ENCODE results near the gene LDLRAD4.

Gene LDLRAD4

DNA sequence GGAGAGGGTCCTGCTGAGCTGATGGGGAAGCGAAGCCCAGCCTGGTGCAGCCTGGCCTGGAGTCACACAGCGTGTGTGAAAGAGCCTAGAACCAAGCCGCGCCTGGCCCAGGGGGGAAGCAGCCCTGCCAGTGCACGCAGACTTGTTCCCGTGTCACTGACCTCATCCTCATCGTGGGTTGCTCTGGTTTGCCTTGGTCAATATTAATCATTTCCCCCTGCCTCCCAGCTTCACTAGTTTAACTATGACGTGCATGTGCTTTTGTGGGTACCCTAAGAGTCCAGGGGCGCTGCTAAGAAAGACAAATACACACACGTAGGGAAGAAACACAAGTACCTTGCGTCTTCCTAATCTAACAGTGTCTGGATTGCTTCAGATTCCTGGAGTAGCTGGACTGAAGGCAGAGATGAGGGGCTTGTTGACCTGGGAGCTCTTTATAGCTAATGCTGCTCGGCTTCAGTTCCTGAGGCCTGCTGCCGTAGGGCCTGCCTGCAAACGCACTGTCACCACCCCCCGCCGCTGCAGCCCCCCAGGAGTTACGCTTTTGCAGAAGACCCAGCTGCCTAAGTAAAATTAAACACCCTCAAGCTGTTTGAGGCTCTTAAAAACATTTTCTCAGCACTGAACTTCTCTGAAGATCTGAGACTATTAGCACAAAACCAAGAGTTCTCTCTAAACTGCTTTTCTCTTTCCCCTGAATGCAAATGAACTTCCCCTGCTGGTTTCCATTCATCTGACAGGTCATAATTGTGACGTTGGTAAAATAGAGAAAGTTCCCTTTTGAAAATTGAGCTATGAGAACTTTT is 348.6 kb downstream of the LDLRAD4 start:
- DNase-seq (ENCODE audit: low read depth, low spot score), result no peak

DNA sequence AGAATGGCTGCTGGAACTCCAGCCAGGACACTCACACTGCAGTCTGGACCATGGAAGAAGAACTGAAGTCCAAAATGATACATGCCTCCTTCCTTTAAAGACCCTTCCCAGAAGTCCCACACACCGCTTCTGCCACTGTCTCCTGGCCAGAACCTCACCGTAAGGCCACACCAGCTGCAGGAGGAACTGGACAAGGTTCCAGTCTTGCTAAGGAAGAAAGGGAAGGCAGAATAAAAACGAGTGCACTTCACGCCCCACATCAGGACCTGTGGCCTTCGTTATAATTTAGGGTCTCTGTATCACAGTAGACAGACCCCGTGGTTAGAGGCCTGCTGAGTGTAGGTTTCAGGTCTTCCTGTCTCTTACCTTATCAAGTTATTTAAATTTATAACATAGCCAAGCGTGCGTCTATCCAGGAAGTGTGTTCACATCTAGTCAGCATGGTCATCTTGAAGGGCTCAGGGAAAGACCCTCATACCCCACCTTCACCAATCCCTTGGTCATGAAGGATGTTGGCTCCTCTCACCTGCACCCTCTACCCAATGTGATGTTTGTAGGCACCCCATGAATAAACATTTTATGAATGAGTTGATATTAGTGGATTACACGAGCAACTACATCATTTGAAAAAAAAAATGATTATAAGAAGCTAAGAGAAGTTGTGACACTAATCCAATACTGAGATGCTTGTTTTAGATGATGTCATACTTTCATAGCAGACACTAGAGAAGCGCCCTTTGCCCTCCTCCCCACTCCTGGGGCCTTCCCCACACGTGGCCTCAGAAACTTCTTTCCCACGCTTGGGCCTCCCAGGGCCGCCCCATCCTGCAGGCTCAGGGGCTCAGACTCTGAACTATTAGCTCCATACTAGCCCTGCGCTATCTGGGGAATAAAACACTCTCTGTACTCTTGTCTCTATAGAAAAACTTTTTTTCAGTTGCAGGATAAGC is 350.2 kb downstream of the LDLRAD4 start:
- DNase-seq (ENCODE audit: low read depth, low spot score), result no peak

DNA sequence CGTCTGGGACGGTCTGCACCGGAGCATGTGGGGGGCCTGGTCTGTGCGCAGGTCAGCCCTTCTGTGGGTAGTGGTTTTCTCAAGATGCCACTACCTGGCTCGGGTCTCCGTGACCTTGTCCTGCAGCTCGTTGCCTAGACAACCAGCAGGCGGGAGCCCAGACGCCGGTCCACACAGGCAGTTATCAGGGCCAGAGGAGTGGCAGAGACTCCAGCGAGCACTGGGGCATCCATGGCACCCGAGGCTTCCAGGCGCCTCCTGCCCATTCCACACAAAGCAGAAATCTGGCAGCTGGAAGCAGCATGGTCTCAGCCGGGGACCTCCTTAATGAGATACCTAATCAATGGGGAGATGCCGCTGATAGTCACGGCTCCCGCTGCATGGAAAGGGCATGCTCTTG is 351.7 kb downstream of the LDLRAD4 start:
- DNase-seq (ENCODE audit: low read depth, low spot score), result no peak

DNA sequence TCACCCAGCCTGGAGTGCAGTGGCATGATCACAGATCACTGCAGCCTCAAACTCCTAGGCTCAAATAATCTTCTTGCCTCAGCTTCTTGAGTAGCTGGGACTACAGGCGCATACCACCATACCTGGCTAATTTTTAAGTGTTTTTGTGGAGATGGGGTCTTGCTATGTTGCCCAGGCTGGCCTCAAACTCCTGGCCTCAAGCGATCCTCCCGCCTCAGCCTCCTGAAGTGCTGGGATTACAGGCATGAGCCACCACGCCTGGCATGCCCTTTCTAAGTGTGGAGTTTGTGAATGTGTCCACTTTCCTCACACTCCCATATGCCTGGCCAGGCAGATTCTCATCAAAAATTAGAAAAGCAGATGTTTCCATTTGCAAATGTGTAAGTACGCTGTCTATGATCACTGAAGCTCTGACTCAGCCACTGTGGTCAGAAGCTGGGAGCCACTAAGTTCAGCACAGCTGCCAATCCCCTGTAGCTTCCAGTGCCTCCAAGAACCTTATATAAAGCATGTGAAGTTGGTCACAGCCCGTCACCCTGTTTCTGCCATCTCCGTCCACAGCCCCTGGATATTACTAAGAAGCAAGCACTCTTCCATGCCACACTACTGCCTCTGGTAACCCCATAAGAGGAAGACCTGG is 352.4 kb downstream of the LDLRAD4 start:
- DNase-seq (ENCODE audit: low read depth, low spot score), result no peak

DNA sequence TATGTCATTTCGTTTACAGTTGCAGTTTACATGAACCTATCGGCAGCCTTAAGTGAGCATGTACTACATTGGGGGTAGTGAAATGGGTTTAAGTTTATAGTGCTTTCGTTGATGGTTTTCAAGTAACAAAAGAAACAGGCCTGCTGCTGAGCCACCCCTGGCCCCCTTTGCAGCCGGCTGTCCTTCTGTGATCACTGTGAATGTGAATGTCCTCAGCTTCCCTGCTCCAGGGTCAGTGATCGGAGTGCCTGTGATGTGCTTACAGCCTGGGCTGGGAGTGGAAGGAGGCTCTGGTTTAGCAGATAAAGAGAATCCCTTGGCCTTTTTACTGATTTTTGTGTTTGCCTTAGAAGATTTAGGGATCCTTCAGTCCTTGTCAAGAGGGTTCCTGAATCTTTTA is 353.6 kb downstream of the LDLRAD4 start:
- no peak for DNase-seq (ENCODE audit: low read depth, low spot score)

DNA sequence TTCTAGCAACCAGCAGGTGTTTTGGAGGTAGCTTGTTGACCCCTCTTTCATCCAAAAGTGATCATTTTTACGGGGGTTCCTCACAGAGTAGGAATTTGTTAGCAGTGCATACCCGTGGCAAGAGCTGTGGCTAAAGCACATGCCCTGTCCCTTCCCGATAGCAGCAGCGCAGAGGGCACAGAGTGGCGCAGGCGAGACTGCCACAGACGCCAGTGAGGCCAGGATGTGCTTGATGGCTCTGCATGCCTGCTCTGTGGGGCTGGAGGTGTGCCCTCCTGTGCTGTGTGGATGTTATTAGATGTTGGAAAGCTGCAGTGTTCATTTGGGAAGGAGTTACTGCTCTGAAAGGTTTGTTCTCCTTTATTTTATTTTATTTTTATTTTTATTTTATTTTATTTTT is 354.2 kb downstream of the LDLRAD4 start:
- DNase-seq (ENCODE audit: low read depth, low spot score), result no peak

DNA sequence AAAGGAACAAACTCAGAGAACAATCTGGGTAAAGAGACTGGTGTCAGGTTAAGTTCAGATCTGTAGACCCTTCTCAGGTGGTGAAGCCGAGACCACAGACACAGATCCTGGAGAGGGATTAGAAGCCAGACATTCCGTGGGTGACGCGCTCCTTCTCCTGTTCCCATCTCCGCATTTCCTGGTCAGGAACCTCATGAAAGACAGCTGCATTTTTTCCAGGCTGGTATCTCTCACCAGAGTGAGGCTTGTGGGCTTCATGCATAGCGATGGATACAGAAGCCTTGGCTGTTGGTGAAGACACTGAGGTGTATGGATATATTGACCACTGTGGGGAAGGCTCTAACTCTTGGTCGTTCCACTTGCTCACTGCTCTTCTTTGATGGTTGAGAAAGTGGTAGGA is 355.2 kb downstream of the LDLRAD4 start:
- DNase-seq (ENCODE audit: low read depth, low spot score), result no peak

DNA sequence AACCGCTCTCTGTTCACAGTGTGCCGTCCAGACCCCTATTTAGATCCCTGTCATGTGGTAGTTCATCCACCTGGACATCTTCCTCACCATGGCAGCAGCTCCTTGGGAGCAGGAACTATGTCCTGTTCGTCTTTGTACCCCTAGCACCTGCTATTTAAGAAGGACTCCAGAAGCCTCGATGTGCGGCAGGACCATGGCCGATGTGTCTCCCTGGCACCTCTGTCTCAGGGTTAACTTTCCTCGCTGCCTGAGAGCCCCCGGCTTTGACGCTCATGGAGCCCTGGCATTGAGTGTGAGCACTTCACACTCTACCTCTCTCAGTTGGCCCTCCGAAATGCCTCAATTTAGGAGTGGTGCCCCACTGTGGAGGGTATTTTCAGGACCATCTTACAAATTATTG is 355.8 kb downstream of the LDLRAD4 start:
- no peak for DNase-seq (ENCODE audit: low read depth, low spot score)

DNA sequence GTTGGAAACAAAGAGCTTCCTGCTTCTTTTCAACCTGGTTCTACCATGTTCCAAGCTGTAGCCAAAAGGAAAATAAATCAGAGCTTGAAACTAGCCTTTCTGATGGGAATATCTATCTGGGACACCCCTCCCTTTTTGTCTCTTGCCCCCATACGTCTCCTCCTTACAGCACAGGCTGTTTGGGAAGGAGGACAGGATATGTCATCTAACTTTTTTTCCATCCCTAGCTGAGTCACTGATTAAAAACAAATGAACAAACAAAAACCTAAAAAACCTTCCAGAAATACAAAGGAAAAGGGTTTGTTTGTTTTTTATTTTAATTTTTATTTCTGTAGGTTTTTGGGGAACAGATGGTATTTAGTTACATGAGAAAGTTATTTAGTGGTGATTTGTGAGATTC is 356.2 kb downstream of the LDLRAD4 start:
- DNase-seq (ENCODE audit: low read depth, low spot score), result no peak

DNA sequence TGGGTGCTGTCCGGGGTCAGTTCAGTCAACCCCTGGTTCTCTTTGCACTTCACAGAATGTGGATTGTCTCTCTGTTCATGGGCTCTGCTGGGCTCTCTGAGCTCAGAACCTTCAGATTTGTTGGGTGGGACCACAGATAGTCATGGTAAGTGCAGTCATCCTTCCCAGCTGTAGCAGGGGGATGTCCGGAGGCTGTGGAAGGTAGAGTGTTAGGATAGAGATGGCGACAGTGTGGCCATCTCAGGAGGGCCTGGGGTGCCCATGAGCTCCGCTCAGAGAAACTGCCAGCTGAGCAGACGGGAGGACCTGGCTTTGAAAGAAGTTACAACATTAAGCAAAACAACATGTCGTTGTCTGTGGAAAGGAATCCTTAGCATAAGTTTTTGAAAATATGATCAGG is 358.0 kb downstream of the LDLRAD4 start:
- DNase-seq (ENCODE audit: low read depth, low spot score), result no peak

DNA sequence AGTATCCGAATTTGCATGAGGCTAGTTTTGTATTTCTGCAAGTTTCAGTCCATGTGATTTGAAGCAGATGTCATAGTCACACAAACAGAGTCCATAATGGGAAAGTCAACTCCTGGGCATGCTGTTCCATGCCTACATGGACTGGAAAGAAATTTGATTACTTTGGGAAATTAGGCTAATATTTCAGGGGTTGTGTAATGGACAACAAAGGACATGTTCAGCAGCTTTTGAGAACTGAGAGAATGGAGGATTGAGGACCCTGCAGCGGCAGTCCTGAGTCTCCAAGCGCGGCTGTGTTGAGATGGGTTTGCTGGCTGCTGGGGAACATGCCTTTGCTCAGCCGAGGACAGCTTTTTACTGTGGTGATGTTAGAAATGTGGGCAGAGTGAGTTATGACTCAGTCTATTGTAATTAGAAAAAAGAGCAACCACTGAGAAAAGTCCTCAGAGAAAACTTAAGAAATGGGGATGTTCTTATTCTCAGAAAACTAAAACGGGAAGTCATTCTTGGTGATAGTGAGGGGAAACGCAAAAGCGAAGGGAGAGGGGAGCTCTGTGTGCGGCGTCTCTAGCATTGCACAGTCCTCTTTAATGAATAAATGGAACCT is 358.6 kb downstream of the LDLRAD4 start:
- no peak for DNase-seq (ENCODE audit: low read depth, low spot score)

DNA sequence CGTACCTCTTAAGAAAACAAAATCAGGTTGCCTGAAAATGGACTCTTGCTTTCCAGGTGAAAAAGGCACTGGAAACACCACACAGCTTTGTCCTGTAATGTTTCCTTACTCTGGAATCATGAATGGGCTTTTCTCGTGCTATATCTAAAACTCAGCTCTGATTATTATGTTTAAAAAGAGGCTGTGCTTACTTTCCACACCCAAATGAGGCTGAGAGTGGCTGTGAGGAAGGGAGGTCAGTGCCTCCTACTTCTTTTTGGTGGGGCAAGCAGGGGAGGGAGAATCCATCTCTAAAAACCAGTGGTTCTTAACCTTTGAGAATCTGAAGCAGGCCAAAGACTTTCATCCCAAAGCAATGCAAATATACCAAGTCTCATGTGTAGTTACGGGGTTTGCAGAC is 359.2 kb downstream of the LDLRAD4 start:
- no peak for DNase-seq (ENCODE audit: low read depth, low spot score)

DNA sequence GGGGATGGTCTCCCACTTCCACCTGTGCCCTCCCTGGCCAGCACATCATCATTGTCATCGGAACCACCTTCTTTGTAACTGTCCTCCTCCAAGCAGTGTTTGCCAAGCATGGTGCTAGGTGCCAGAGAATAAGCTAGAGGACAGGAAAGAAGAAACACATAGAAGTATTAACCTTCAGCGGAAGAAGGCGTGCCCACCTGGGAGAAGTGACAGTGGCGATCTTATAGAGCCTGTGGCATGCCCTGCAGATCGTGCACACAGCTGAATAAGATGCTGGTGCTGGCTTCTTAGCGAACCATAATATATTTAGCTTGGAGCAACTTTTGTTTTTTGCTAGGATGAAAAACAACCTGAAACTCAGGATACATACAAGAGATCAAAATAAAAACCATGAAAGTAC is 359.8 kb downstream of the LDLRAD4 start:
- DNase-seq (ENCODE audit: low read depth, low spot score), result no peak

DNA sequence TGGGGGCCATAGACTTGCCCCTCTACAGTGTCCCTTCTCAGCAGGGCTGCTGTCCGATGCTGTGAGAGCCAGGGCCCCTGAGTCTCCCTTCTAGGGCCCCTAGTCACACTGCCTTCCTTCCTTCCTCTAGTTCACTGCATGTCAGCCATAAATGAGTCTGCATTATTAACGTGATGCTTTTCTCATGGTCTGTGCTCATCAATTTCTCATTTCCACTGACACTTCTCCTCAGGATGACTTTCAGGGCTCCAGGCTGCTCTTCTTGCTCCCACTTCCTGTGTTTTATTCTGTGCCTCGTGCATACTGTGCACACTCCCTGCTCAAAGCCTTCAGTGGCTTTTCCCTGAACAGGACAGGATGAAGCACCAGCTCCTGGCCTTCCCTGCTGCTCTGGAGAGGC is 361.3 kb downstream of the LDLRAD4 start:
- DNase-seq (ENCODE audit: low read depth, low spot score), result no peak

DNA sequence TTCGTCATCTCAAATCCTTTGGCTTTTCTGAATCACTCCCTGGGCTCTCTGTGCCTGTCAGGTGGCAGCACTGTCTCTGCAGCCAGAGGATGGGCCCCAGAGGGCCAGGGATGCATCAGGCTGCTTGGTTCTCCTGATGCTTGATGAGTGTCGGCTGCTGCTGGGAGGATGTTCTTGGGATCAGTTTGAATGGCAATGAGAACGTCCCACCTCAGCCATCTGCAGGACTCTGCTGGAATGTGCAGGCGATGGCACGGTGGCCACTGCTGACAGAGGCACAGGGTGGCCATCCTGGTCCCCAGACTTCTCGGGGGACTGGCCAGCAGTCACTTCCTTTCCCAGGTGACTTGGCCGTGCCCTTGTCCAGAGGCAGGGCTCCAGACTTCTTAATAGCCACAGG is 361.8 kb downstream of the LDLRAD4 start:
- no peak for DNase-seq (ENCODE audit: low read depth, low spot score)

DNA sequence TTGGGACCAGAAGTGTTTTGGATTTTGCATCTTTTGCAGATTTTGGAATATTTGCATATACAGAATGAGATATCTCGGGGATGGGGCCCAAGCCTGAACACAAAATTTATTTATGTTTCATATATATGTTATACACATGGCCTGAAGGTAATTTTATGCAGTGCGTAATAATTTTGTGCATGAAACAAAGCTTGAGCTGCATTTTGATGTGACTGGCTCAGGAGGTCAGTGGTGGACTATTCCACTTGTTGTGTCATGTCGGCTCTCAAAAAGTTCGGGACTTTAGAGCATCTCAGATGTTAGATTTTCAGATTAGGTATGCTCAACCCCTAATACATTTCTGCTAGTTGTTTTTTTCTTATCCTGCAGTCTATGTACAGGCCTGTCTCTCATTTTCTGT is 362.4 kb downstream of the LDLRAD4 start:
- DNase-seq (ENCODE audit: low read depth, low spot score), result no peak

DNA sequence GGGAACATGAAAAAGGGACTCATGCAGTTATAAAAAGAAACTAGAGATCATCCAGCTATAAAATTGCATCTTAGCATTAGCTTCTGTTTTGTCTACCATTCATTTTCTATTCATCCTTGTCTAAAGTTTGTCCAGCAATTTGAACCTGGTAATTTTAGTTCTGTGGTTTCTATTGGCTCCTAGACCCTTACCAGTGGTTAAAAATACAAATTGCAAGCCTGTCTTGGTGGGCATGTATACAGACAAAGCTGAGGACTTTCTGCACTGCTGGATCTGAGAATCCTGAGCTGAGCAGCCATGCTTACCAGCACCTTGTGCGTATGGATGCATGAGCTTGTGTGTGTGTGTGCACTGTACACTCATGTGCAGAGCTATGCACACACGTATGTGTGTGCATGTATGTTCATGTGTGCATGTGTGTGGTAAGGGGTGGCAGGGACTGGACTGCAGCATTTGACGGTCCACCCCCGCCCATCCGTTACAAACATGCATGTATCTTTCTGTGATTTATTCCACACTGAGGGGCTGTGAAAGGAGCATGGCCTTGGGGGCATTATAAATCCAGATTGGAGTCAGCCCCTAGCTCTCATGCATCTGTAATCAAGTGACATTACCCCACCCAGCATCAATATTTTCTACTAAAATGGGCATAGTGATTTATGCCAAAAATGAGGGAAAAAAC is 363.1 kb downstream of the LDLRAD4 start:
- DNase-seq (ENCODE audit: low read depth, low spot score), result no peak

DNA sequence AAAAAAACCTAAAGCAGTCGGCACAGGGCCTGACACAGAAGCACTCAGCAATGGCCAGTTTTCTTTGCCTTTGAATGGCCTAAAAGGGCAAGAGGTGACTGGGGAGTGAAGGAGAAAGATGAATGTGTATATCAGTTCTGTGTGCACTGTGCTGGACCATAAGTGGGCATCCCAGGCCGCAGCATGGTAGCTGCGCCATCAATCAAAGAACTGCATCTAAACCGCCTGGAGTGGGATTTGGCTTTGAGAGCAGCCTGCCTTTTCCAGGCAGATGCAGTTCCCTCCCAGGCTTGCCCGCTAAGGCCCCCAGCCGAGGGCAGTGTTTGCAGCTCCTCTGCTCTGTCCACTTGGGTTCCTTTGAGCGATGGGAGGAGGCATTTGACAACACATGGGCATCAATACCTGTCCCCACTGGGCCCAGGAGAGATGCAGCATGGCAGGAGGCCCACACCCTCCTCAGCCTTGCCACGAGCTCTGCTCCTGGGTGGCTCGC is 363.7 kb downstream of the LDLRAD4 start:
- no peak for DNase-seq (ENCODE audit: low read depth, low spot score)

DNA sequence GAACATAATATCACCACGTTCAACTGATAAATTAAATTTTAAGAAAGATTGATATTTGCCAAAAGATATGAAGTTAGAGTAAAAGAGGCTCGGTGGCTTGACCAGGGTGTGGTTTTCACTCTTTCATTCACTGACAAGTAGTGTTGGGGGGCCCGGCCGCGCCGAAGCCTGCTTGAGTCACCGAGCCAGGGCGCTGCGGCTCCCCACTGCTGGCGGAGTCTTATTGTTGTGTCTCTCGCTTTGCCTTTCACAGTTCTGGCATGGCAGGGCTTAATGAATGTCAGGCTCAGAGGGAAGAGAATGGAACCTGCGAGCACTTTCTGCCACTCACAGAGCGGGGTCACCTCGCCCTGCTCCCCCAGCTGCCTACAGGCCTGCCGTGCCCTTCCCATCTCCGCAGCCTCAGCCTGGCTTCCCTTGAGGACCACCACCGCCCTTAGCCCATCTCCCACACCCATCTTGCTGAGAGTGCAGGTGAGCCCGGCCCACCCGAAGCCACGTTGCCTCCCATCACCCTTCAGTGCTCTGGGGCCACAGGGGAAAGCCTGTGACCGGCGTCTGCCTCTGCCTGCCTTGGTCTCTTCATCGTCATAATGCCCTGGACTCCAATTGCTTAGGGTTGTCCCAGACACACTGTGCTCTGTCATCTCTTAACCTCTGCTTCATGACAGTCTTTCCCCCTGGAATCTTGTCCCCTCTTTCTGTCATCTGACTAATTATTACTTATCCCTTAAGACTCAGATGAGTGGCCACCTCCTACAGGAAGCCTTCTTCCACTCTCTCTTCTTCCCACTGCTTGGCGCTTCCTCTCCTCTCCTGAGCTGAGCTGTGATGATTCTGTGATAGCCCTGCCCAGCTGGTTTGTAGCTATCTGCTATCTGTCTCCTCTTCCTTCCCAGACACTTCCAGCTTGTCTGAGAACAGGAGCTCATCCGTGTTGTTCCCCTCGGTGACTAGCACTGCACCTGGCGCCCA is 365.3 kb downstream of the LDLRAD4 start:
- no peak for DNase-seq (ENCODE audit: low read depth, low spot score)

DNA sequence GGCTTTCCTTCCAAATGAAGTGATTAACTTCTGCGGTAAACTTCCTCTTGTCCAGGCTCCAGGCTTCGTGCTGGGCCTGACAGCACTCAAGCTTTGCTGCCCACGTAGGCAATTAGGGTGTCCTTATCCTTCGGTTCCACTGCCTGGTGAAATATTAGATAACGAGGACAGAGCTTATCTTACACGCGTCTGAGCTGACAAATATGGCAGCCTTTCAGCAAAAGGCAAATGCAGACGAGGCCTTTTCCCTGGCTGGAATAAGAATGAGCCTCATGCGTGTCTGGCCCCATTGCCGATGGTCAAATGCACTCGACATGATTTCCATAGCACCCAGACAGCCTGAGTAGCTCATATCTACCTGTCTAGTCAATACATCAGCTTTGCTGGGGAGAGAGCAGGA is 366.3 kb downstream of the LDLRAD4 start:
- DNase-seq (ENCODE audit: low read depth, low spot score), result no peak

Data from smooth muscle cell of the brain vasculature (primary cell).